Measurements from ENCODE around the gene ASB9.
"Not testable (repeated sequence)": the region's sequence is repeated elsewhere in the genome, so short reads cannot be mapped to it uniquely, and the experiment has no call there.

ASB9 gene

GRCh38 chrX:15240414-15240813 is 29.5 kb downstream of the ASB9 start:
- DNase-seq, result no peak

- no peak for DNase-seq
Observed at GRCh38 chrX:15236146-15236545, 33.7 kb downstream of the ASB9 start.

GRCh38 chrX:15235001-15235400 is 34.9 kb downstream of the ASB9 start:
- DNase-seq, result no peak

- no peak for DNase-seq
Observed at GRCh38 chrX:15233416-15234015, 36.4 kb downstream of the ASB9 start.

- no peak for DNase-seq
Observed at GRCh38 chrX:15224747-15225146, 45.1 kb downstream of the ASB9 start.

GRCh38 chrX:15221321-15221720 is 48.6 kb downstream of the ASB9 start:
- no peak for DNase-seq

GRCh38 chrX:15217161-15217560 is 52.7 kb downstream of the ASB9 start:
- no peak for DNase-seq

GRCh38 chrX:15216280-15216679 is 53.6 kb downstream of the ASB9 start:
- no peak for DNase-seq

GRCh38 chrX:15215366-15215765 is 54.5 kb downstream of the ASB9 start:
- DNase-seq, result no peak

GRCh38 chrX:15214588-15214987 is 55.3 kb downstream of the ASB9 start:
- DNase-seq, result no peak

- DNase-seq, result no peak
Observed at GRCh38 chrX:15209096-15209495, 60.8 kb downstream of the ASB9 start.

- no peak for DNase-seq
Observed at GRCh38 chrX:15207994-15208393, 61.9 kb downstream of the ASB9 start.

- no peak for DNase-seq
Observed at GRCh38 chrX:15207384-15207783, 62.5 kb downstream of the ASB9 start.

GRCh38 chrX:15206306-15206705 is 63.6 kb downstream of the ASB9 start:
- no peak for DNase-seq

GRCh38 chrX:15204130-15204751 is 65.6 kb downstream of the ASB9 start:
- DNase-seq, result no peak

- DNase-seq, result no peak
Observed at GRCh38 chrX:15203694-15204093, 66.2 kb downstream of the ASB9 start.

- DNase-seq, result no peak
Observed at GRCh38 chrX:15202454-15203177, 67.3 kb downstream of the ASB9 start.

- DNase-seq, result no peak
Observed at GRCh38 chrX:15200871-15201270, 69.0 kb downstream of the ASB9 start.

GRCh38 chrX:15198608-15199202 is 71.2 kb downstream of the ASB9 start:
- DNase-seq, result not testable (repeated sequence)

GRCh38 chrX:15194146-15194545 is 75.7 kb downstream of the ASB9 start:
- no peak for DNase-seq
